ENCODE results near the gene ITPR3.

ITPR3 gene

GRCh38 chr6:33714385-33715040 is 93.4 kb downstream of the ITPR3 start:
- Histone ChIP-seq H3K9ac (ENCODE audit: low read length) (no peak overlapping the region), H3K9me2 (ENCODE audit: low read depth, low read length) (no peaks in the 10 kb centered on the region), H3F3A (ENCODE audit: insufficient read depth, low read length) (no peaks in the 10 kb centered on the region), H3K27ac (ENCODE audit: low read depth, low read length, poor library complexity, severe bottlenecking) (no peak overlapping the region), H3K4me3 (ENCODE audit: low read depth, low read length, poor library complexity, severe bottlenecking) (no peak overlapping the region), H3K9me3 (ENCODE audit: low read length) (no peaks in the 10 kb centered on the region), H2AFZ (ENCODE audit: low read length) (no peak overlapping the region), H3K27me3 (ENCODE audit: insufficient read depth, low read length) (no peaks in the 10 kb centered on the region), H4K20me1 (ENCODE audit: insufficient read depth, low read length) (no peaks in the 10 kb centered on the region), H3K4me2 (ENCODE audit: low read length) (no peak overlapping the region), H3K79me2 (ENCODE audit: insufficient read depth, low read length) (0 out of 2 replicates have a peak, but pooled peaks cover 2% of the 10 kb centered on the region), H3K36me3 (ENCODE audit: insufficient read depth, low read length) (peaks cover 13% of the 10 kb centered on the region), H3K4me1 (ENCODE audit: insufficient read depth, low read length, severe bottlenecking) (peaks cover 22% of the 10 kb centered on the region)
- TF ChIP-seq CTCF (IDR thresholded peaks at IDR 0.05; ENCODE audit: low read length): no peak
- no peak for TF ChIP-seq EZH2 (IDR thresholded peaks at IDR 0.05; ENCODE audit: borderline replicate concordance, low read length)

GRCh38 chr6:33716379-33716778 is 95.3 kb downstream of the ITPR3 start:
- Histone ChIP-seq H4K20me1 (ENCODE audit: insufficient read depth, low read length) (no peaks in the 10 kb centered on the region), H3F3A (ENCODE audit: insufficient read depth, low read length) (no peaks in the 10 kb centered on the region), H3K27ac (ENCODE audit: low read depth, low read length, poor library complexity, severe bottlenecking) (no peak overlapping the region), H3K79me2 (ENCODE audit: insufficient read depth, low read length) (no peaks in the 10 kb centered on the region), H3K9ac (ENCODE audit: low read length) (no peak overlapping the region), H3K4me1 (ENCODE audit: insufficient read depth, low read length, severe bottlenecking) (peaks cover 6% of the 10 kb centered on the region), H3K4me2 (ENCODE audit: low read length) (no peak overlapping the region), H3K9me2 (ENCODE audit: low read depth, low read length) (no peaks in the 10 kb centered on the region), H3K27me3 (ENCODE audit: insufficient read depth, low read length) (no peaks in the 10 kb centered on the region), H3K4me3 (ENCODE audit: low read depth, low read length, poor library complexity, severe bottlenecking) (no peak overlapping the region), H3K9me3 (ENCODE audit: low read length) (no peaks in the 10 kb centered on the region), H3K36me3 (ENCODE audit: insufficient read depth, low read length) (no peaks in the 10 kb centered on the region), H2AFZ (ENCODE audit: low read length) (no peak overlapping the region)
- TF ChIP-seq EZH2 (IDR thresholded peaks at IDR 0.05; ENCODE audit: borderline replicate concordance, low read length) (no peak), CTCF (IDR thresholded peaks at IDR 0.05; ENCODE audit: low read length) (no peak)

- H3K9ac ChIP-seq (ENCODE audit: low read length): no peak overlapping the region
- no peaks in the 10 kb centered on the region for H3F3A ChIP-seq (ENCODE audit: insufficient read depth, low read length)
- H3K79me2 ChIP-seq (ENCODE audit: insufficient read depth, low read length): no peaks in the 10 kb centered on the region
- H2AFZ ChIP-seq (ENCODE audit: low read length): no peak overlapping the region
- H3K4me2 ChIP-seq (ENCODE audit: low read length): no peak overlapping the region
- no peak overlapping the region for H3K4me3 ChIP-seq (ENCODE audit: low read depth, low read length, poor library complexity, severe bottlenecking)
- no peaks in the 10 kb centered on the region for H3K36me3 ChIP-seq (ENCODE audit: insufficient read depth, low read length)
- no peak overlapping the region for H3K27ac ChIP-seq (ENCODE audit: low read depth, low read length, poor library complexity, severe bottlenecking)
- no peaks in the 10 kb centered on the region for H4K20me1 ChIP-seq (ENCODE audit: insufficient read depth, low read length)
- TF ChIP-seq CTCF (IDR thresholded peaks at IDR 0.05; ENCODE audit: low read length): no peak
- TF ChIP-seq EZH2 (IDR thresholded peaks at IDR 0.05; ENCODE audit: borderline replicate concordance, low read length): no peak
- H3K4me1 ChIP-seq (ENCODE audit: insufficient read depth, low read length, severe bottlenecking): peaks cover 2% of the 10 kb centered on the region
- H3K9me3 ChIP-seq (ENCODE audit: low read length): no peaks in the 10 kb centered on the region
- no peaks in the 10 kb centered on the region for H3K9me2 ChIP-seq (ENCODE audit: low read depth, low read length)
- H3K27me3 ChIP-seq (ENCODE audit: insufficient read depth, low read length): no peaks in the 10 kb centered on the region
Observed at GRCh38 chr6:33716890-33717632, 95.9 kb downstream of the ITPR3 start.
